Prostate gland (tissue), 2 donors: ENCODE data around the gene CLEC4D.
"Not testable (repeated sequence)": the region's sequence is repeated elsewhere in the genome, so short reads cannot be mapped to it uniquely, and the experiment has no call there.

Experiments
- CTCF ChIP-seq, 4 experiments: fragments of 200-600 bp in 2 of 4; fragments of 450-650 bp in 2 of 4; sonication (generic) in 2 of 4; IDR thresholded peaks; 1 replicate in 3 of 4; 2 replicates in 1 of 4; pipeline ENCODE4 v1.5.1; 2016 to 2019; ENCODE audit warnings: antibody characterized with exemption in 4 of 4, mild to moderate bottlenecking in 2 of 4, moderate library complexity in 2 of 4
- POLR2A ChIP-seq: fragments of 450-650 bp; IDR thresholded peaks from one replicate; pipeline ENCODE4 v1.6.1; 2016; ENCODE audit warnings: antibody characterized with exemption, mild to moderate bottlenecking
- POLR2AphosphoS5 ChIP-seq: sonication (generic); formaldehyde crosslinking; IDR thresholded peaks from one replicate; pipeline ENCODE4 v1.6.1; 2017; ENCODE audit warnings: antibody characterized with exemption

- TF ChIP-seq CTCF (IDR thresholded peaks at IDR 0.05); POLR2A; POLR2AphosphoS5: not testable (repeated sequence)
Measured at GRCh38 chr12:8566052-8566451, 52.7 kb downstream of the CLEC4D start.
